GM12801 (cell line): ENCODE measurements around the gene KNOP1.

Experiments
- CTCF ChIP-seq: IDR thresholded peaks from one replicate; pipeline ENCODE4 v1.5.1; 2011; ENCODE audit warnings: control low read depth; ENCODE audit not compliant: insufficient read length; ENCODE audit errors: extremely low read depth

The KNOP1 gene, protein sequence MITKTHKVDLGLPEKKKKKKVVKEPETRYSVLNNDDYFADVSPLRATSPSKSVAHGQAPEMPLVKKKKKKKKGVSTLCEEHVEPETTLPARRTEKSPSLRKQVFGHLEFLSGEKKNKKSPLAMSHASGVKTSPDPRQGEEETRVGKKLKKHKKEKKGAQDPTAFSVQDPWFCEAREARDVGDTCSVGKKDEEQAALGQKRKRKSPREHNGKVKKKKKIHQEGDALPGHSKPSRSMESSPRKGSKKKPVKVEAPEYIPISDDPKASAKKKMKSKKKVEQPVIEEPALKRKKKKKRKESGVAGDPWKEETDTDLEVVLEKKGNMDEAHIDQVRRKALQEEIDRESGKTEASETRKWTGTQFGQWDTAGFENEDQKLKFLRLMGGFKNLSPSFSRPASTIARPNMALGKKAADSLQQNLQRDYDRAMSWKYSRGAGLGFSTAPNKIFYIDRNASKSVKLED

GRCh38 chr16:19717741-19718623, at the start of gene KNOP1, which contains the start of gene IQCK:
TSS of gene KNOP1 (minus strand) at chr16:19718227. CDS start at chr16:19715035, 3,192 bp downstream.
TSS of gene IQCK (plus strand) at chr16:19718271. CDS start at chr16:19718307, 36 bp downstream.
- no peak for TF ChIP-seq CTCF

GRCh38 chr16:19767497-19767896, 49.5 kb upstream of the KNOP1 start:
- TF ChIP-seq CTCF: no peak

- TF ChIP-seq CTCF: no peak
Observed at GRCh38 chr16:19766988-19767387, 49.0 kb upstream of the KNOP1 start.

DNA sequence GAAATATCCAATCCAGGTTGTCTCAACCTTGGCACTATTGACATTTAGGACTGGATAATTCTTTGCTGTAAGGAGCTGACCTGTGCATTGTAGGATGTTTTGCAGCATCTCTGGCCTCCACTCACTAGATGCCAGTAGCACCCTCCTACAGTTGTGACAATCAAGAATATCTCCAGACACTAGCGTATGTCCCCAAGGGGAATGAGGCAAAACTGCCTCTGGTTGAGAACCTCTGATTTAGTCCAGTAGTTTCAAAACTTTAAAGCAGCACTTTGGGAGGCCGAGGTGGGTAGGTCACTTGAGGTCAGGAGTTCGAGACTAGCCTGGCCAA, 48.5 kb upstream of the KNOP1 start:
- no peak for TF ChIP-seq CTCF

- TF ChIP-seq CTCF: no peak
Observed at GRCh38 chr16:19765860-19766553, 48.0 kb upstream of the KNOP1 start.

DNA sequence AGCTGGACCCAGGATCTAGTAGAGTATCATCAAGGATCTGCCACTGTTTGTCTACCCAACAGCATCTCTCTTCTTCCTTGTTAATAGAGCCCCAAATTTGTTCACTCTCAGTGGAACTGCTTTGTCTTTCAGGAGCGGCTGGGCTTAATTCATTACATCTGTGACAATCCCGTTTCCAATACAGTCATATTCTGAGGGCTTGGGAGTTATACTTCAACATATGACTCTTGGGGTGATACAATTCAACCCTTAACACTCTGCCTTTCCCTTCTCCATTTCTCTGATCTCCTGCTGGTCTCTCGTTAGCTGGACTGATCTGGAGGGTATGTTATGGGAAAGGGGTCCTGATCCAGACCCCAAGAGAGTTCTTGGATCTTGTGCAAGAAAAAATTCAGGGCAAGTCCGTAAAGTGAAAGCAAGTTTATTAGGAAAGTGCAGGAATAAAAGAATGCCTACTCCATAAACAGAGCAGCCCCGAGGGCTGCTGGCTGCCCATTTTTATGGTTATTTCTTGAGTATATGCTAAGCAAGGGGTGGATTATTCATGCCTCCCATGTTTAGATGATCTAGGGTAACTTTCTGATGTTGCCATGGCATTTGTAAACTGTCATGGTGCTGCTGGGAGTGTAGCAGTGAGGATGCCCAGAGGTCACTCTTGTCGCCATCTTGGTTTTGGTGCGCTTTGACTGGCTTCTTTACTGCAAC, 42.5 kb upstream of the KNOP1 start:
- no peak for TF ChIP-seq CTCF
